Activated CD8-positive, alpha-beta T cell treated with anti-CD3 and anti-CD28 coated beads for 36 hours (primary cell): ENCODE measurements around the gene MGST1. TPM values are rescaled to one million over a fixed set of nuclear protein-coding genes. Genes with fewer than 3 reads are reported as not detected.

Experiments used
- ATAC-seq: fragments of 200-7000 bp; cut with Tn5 transposase; one replicate; pipeline ENCODE4 v1.10.0; 2021; ENCODE audit warnings: mild to moderate bottlenecking, moderate library complexity
- CTCF ChIA-PET: fragments of 350-600 bp; sonication (Branson Sonifier 250); formaldehyde crosslinking; loops from one replicate; lab custom pipeline; 2021; ENCODE audit warnings: antibody characterized with exemption; lab: Charles Lee
- POLR2A ChIA-PET: fragments of 350-600 bp; sonication (Branson Sonifier 250); formaldehyde crosslinking; loops from one replicate; lab custom pipeline; 2021; ENCODE audit warnings: antibody characterized with exemption; lab: Charles Lee
- DNase-seq: peaks from one replicate; pipeline ENCODE4 v3.0.0-alpha.2; 2020
- H3K27ac Mint-ChIP-seq: one replicate; pipeline ENCODE4 v1.8.0; 2021; ENCODE audit warnings: mild to moderate bottlenecking, mixed read lengths
- H3K27me3 Mint-ChIP-seq: one replicate; pipeline ENCODE4 v1.8.0; 2021; ENCODE audit warnings: mixed read lengths
- H3K36me3 Mint-ChIP-seq: one replicate; pipeline ENCODE4 v1.8.0; 2021; ENCODE audit warnings: low read depth, mixed read lengths
- H3K4me1 Mint-ChIP-seq: one replicate; pipeline ENCODE4 v1.8.0; 2021; ENCODE audit warnings: low read depth, mixed read lengths
- H3K4me3 Mint-ChIP-seq: one replicate; pipeline ENCODE4 v1.8.0; 2021; ENCODE audit warnings: mild to moderate bottlenecking, moderate library complexity, mixed read lengths
- H3K9me3 Mint-ChIP-seq: one replicate; pipeline ENCODE4 v1.8.0; 2021; ENCODE audit warnings: mixed read lengths
- CTCF ChIP-seq: fragments of 200-600 bp; IDR thresholded peaks from one replicate; pipeline ENCODE4 v1.8.0; 2022; ENCODE audit warnings: antibody characterized with exemption, mild to moderate bottlenecking
- intact Hi-C: fragments of 100-400 bp; cut with micrococcal nuclease; formaldehyde crosslinking; loops from one replicate; pipeline ENCODE4 v1.10.0; 2022
- total RNA-seq, 2 experiments: library from RNA; stranded (reverse); gene quantifications; one replicate each; pipeline ENCODE4 v1.2.3, GENCODE V29; 2021

The MGST1 gene
- not detected for total RNA-seq

- intact Hi-C loops: no loop called here
- Mint-ChIP-seq H3K9me3 (no peaks in the 10 kb centered on the region), H3K27me3 (peaks cover 8% of the 10 kb centered on the region), H3K27ac (no peak within 1 kb of the TSS), H3K4me1 (no peaks in the 10 kb centered on the region), H3K36me3 (no peaks in the 10 kb centered on the region), H3K4me3 (no peak within 1 kb of the TSS)
- CTCF ChIA-PET: no interaction called here
- no peak for ATAC-seq
- POLR2A ChIA-PET: no interaction called here
- TF ChIP-seq CTCF: no peak
- DNase-seq: no peak
Measured at GRCh38 chr12:16347391-16348298, at the start of gene MGST1. Gene MGST1, plus strand, starts transcription at chr12:16347645. Its CDS starts 6,608 bp downstream, at chr12:16354253.

GRCh38 chr12:16299403-16299802, 48.0 kb upstream of the MGST1 start:
- ATAC-seq (no peak), DNase-seq (no peak)
- CTCF ChIA-PET: no interaction called here
- Mint-ChIP-seq H3K27me3 (no peaks in the 10 kb centered on the region), H3K9me3 (peaks cover 3% of the 10 kb centered on the region), H3K4me3 (no peak overlapping the region), H3K4me1 (no peaks in the 10 kb centered on the region), H3K36me3 (no peaks in the 10 kb centered on the region), H3K27ac (no peak overlapping the region)
- POLR2A ChIA-PET: no interaction called here
- intact Hi-C loops: no loop called here
- TF ChIP-seq CTCF: no peak

- no peak overlapping the region for H3K4me3 Mint-ChIP-seq
- CTCF ChIA-PET: no interaction called here
- H3K27me3 Mint-ChIP-seq: no peaks in the 10 kb centered on the region
- POLR2A ChIA-PET: no interaction called here
- H3K9me3 Mint-ChIP-seq: peaks cover 3% of the 10 kb centered on the region
- ATAC-seq (no peak), DNase-seq (no peak)
- H3K4me1 Mint-ChIP-seq: no peaks in the 10 kb centered on the region
- H3K36me3 Mint-ChIP-seq: no peaks in the 10 kb centered on the region
- intact Hi-C loops: no loop called here
- TF ChIP-seq CTCF: no peak
- no peak overlapping the region for H3K27ac Mint-ChIP-seq
Measured at GRCh38 chr12:16300122-16300521, 47.3 kb upstream of the MGST1 start.

- CTCF ChIA-PET: no interaction called here
- Mint-ChIP-seq H3K27me3 (no peaks in the 10 kb centered on the region), H3K27ac (no peak overlapping the region), H3K9me3 (peaks cover 6% of the 10 kb centered on the region), H3K4me1 (no peaks in the 10 kb centered on the region), H3K36me3 (no peaks in the 10 kb centered on the region), H3K4me3 (no peak overlapping the region)
- intact Hi-C loops: no loop called here
- no peak for ATAC-seq
- TF ChIP-seq CTCF: no peak
- DNase-seq: no peak
- POLR2A ChIA-PET: no interaction called here
Measured at GRCh38 chr12:16300736-16301135, 46.7 kb upstream of the MGST1 start.

- intact Hi-C loops: no loop called here
- TF ChIP-seq CTCF: no peak
- Mint-ChIP-seq H3K9me3 (peaks cover 14% of the 10 kb centered on the region), H3K4me1 (no peaks in the 10 kb centered on the region), H3K4me3 (no peak overlapping the region), H3K27me3 (no peaks in the 10 kb centered on the region), H3K36me3 (no peaks in the 10 kb centered on the region), H3K27ac (no peak overlapping the region)
- CTCF ChIA-PET: no interaction called here
- ATAC-seq (no peak), DNase-seq (no peak)
- POLR2A ChIA-PET: no interaction called here
Measured at GRCh38 chr12:16303939-16304338, 43.5 kb upstream of the MGST1 start.
